ENCODE measurements around the gene ATG5. TPM values are rescaled to one million over a fixed set of nuclear protein-coding genes. Genes with fewer than 3 reads are reported as not detected.

ATG5 gene
- polyA plus RNA-seq, 3 donors: 15.0 to 31.4 (median 29.9) TPM

DNA sequence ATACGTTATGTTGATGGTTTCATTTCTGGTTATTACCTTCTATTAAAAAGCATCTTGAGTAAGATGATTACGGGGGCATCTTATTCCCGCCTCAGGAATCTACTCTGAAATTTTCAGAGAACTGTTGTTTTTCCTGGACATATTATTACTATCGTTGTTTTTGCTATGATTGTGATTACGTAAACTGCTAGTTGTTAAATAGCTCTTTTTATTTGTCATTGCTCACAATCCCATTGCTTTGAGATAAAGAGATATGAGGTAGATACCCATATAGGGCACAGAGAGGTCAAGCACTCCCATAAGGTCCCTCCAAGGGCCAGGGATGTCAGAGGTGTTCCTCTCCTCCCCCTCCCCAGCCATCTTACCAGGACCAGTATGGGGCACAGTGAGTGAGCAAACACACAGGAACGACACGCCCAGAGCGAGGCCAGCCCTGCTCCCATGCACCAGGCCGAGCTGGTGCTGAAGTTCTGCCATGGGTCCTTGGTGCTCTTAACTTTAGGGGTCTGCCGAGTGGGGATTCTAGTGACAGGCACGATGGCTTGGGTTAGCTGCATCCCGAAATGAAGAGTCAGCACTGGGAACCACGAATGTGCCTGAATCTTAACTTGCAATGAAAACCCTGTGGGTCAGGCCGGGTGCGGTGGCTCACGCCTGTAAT lies 189.5 kb downstream of the ATG5 start:
- intact Hi-C loops (cut with micrococcal nuclease): no loop called here
- H3K4me1 Mint-ChIP-seq: peaks cover 3% of the 10 kb centered on the region
- no peak overlapping the region for H3K4me2 ChIP-seq (replicated peaks; ENCODE audit: extremely low read depth, low read length, poor library complexity, severe bottlenecking)

GRCh38 chr6:106134906-106135634 lies 190.5 kb downstream of the ATG5 start:
- H3K4me1 ChIP-seq (ENCODE audit: control insufficient read depth in 1 of 2, insufficient read depth in 2 of 2, low read length in 2 of 2): no peaks in the 10 kb centered on the region
- no peak overlapping the region for H3K27ac ChIP-seq (ENCODE audit: low read depth in 1 of 2, low read length in 2 of 2)
- intact Hi-C loops (cut with micrococcal nuclease): no loop called here
- TF ChIP-seq, protein P1, sequence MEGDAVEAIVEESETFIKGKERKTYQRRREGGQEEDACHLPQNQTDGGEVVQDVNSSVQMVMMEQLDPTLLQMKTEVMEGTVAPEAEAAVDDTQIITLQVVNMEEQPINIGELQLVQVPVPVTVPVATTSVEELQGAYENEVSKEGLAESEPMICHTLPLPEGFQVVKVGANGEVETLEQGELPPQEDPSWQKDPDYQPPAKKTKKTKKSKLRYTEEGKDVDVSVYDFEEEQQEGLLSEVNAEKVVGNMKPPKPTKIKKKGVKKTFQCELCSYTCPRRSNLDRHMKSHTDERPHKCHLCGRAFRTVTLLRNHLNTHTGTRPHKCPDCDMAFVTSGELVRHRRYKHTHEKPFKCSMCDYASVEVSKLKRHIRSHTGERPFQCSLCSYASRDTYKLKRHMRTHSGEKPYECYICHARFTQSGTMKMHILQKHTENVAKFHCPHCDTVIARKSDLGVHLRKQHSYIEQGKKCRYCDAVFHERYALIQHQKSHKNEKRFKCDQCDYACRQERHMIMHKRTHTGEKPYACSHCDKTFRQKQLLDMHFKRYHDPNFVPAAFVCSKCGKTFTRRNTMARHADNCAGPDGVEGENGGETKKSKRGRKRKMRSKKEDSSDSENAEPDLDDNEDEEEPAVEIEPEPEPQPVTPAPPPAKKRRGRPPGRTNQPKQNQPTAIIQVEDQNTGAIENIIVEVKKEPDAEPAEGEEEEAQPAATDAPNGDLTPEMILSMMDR (IDR thresholded peaks at IDR 0.05): no peak
- Mint-ChIP-seq H3K27me3 (ENCODE audit: low read depth in 3 of 3) (no peaks in the 10 kb centered on the region), H3K4me1 (peaks cover 5% of the 10 kb centered on the region), H3K36me3 (no peaks in the 10 kb centered on the region), H3K27ac (peak overlapping the region in 2 of 7 donors; percentile 25 to 54), H3K9me3 (no peaks in the 10 kb centered on the region), H3K4me3 (no peak overlapping the region)
- H3K36me3 ChIP-seq (replicated peaks in 1 of 2; ENCODE audit: control insufficient read depth in 1 of 2, insufficient read depth in 2 of 2, low read length in 2 of 2): no peaks in the 10 kb centered on the region
- H3K79me2 ChIP-seq (ENCODE audit: insufficient read depth, low read length): no peaks in the 10 kb centered on the region
- H4K20me1 ChIP-seq (ENCODE audit: insufficient read depth, low read length): no peaks in the 10 kb centered on the region
- no peaks in the 10 kb centered on the region for H3K9me3 ChIP-seq (replicated peaks in 1 of 2; ENCODE audit: control insufficient read depth in 1 of 2, insufficient read depth in 1 of 2, low read length in 2 of 2)
- no peak for DNase-seq
- no peak overlapping the region for H3K4me2 ChIP-seq (replicated peaks; ENCODE audit: extremely low read depth, low read length, poor library complexity, severe bottlenecking)
- 89% methylated on average over 16 of the region's 18 CpGs for WGBS (ENCODE audit: insufficient coverage)
- no peak overlapping the region for H3K9ac ChIP-seq (ENCODE audit: insufficient read depth, low read length, poor library complexity, severe bottlenecking)
- H3K27me3 ChIP-seq (ENCODE audit: control insufficient read depth in 2 of 2, insufficient read depth in 2 of 2, low read length in 2 of 2): no peaks in the 10 kb centered on the region
- no peak overlapping the region for H3K4me3 ChIP-seq (replicated peaks in 1 of 3; ENCODE audit: low read depth in 2 of 3, low read length in 3 of 3)
- H2AFZ ChIP-seq (ENCODE audit: insufficient read depth, low read depth, low read length, poor library complexity, severe bottlenecking): no peak overlapping the region

More for the DNA sequence above, 189.5 kb downstream of the ATG5 start:
- H3K27me3 Mint-ChIP-seq (ENCODE audit: low read depth in 3 of 3): no peaks in the 10 kb centered on the region
- H3K9me3 ChIP-seq (replicated peaks in 1 of 2; ENCODE audit: control insufficient read depth in 1 of 2, insufficient read depth in 1 of 2, low read length in 2 of 2): no peaks in the 10 kb centered on the region
- no peaks in the 10 kb centered on the region for H3K9me3 Mint-ChIP-seq
- no peaks in the 10 kb centered on the region for H3K4me1 ChIP-seq (ENCODE audit: control insufficient read depth in 1 of 2, insufficient read depth in 2 of 2, low read length in 2 of 2)
- no peak overlapping the region for H3K4me3 Mint-ChIP-seq
- no peak overlapping the region for H3K9ac ChIP-seq (ENCODE audit: insufficient read depth, low read length, poor library complexity, severe bottlenecking)
- no peaks in the 10 kb centered on the region for H3K27me3 ChIP-seq (ENCODE audit: control insufficient read depth in 2 of 2, insufficient read depth in 2 of 2, low read length in 2 of 2)
- H3K4me3 ChIP-seq (replicated peaks in 1 of 3; ENCODE audit: low read depth in 2 of 3, low read length in 3 of 3): no peak overlapping the region
- no peaks in the 10 kb centered on the region for H3K79me2 ChIP-seq (ENCODE audit: insufficient read depth, low read length)
- H3K36me3 Mint-ChIP-seq: no peaks in the 10 kb centered on the region
- no peaks in the 10 kb centered on the region for H4K20me1 ChIP-seq (ENCODE audit: insufficient read depth, low read length)
- no peak overlapping the region for H2AFZ ChIP-seq (ENCODE audit: insufficient read depth, low read depth, low read length, poor library complexity, severe bottlenecking)
- TF ChIP-seq, protein P1 (IDR thresholded peaks at IDR 0.05): no peak
- no peak overlapping the region for H3K27ac ChIP-seq (ENCODE audit: low read depth in 1 of 2, low read length in 2 of 2)
- no peaks in the 10 kb centered on the region for H3K36me3 ChIP-seq (replicated peaks in 1 of 2; ENCODE audit: control insufficient read depth in 1 of 2, insufficient read depth in 2 of 2, low read length in 2 of 2)
- H3K27ac Mint-ChIP-seq: no peak overlapping the region
- no peak for DNase-seq
- 98% methylated on average over 6 of the region's 16 CpGs for WGBS (ENCODE audit: insufficient coverage)

Small RNAs within 50 kb of the gene (small RNA-seq; reads per million reads assigned to genes)
- gene RF00015 (ENCODE audit: insufficient read length, low read depth) (not detected), gene RN7SL47P (ENCODE audit: insufficient read length, low read depth) (not detected), gene RNU6-344P (ENCODE audit: insufficient read length, low read depth) (not detected)

Other genes with a start within 250 kb of the ATG5 start
- 10 to 100 TPM in 1 of 3 donors, 1 to 10 TPM in 2; 1.8 to 14.9 (median 5.2) TPM for gene PRDM1, start 239.4 kb downstream of the ATG5 start, polyA plus RNA-seq
- 10 to 100 TPM in 2 of 3 donors, 1 to 10 TPM in 1; 7.9 to 11.9 (median 11.1) TPM for gene CRYBG1, start 35.0 kb upstream of the ATG5 start, polyA plus RNA-seq

All from CD14-positive monocyte (primary cell).